ENCODE data around the gene DBR1. TPM values are rescaled to one million over a fixed set of nuclear protein-coding genes. Genes with fewer than 3 reads are reported as not detected.

DBR1 gene, protein sequence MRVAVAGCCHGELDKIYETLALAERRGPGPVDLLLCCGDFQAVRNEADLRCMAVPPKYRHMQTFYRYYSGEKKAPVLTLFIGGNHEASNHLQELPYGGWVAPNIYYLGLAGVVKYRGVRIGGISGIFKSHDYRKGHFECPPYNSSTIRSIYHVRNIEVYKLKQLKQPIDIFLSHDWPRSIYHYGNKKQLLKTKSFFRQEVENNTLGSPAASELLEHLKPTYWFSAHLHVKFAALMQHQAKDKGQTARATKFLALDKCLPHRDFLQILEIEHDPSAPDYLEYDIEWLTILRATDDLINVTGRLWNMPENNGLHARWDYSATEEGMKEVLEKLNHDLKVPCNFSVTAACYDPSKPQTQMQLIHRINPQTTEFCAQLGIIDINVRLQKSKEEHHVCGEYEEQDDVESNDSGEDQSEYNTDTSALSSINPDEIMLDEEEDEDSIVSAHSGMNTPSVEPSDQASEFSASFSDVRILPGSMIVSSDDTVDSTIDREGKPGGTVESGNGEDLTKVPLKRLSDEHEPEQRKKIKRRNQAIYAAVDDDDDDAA
- total RNA-seq (2022; extraction: Qiagen RNA extraction; ENCODE audit: low read depth): 8.5 to 13.5 TPM (median 12.4 TPM) in 5 replicates

DNA sequence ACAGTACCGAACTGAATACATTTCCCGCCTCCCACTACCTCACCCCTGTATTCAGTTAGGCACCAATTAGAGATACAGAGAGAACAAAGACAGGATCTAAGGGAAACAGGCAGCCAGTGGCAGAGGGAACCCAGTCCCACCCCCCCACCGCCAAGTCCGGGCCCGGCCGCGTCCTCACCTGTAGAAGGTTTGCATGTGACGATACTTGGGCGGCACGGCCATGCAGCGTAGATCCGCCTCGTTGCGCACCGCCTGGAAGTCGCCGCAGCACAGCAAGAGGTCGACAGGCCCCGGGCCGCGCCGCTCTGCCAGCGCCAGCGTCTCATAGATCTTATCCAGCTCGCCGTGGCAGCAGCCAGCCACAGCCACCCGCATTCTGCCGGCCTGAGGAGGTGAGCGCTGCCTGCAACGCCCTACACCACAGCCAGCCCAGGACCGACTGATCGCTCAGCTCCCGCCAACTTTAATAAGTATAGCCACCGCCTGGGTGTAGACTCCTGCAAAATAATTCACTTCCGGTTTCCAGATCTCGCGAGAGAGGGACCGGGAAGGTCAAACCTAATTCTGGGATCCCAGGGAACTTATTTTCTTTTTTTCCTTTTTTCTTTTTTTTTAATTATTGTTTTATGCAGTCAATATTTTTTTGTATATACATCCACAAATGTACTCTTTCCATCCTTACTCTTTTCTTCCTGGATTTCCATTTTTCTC is at the start of gene DBR1:
Gene DBR1 (minus strand): TSS at position 501 of the 711 bp plus-strand sequence. CDS start 126 bp downstream, at position 375.

DNA sequence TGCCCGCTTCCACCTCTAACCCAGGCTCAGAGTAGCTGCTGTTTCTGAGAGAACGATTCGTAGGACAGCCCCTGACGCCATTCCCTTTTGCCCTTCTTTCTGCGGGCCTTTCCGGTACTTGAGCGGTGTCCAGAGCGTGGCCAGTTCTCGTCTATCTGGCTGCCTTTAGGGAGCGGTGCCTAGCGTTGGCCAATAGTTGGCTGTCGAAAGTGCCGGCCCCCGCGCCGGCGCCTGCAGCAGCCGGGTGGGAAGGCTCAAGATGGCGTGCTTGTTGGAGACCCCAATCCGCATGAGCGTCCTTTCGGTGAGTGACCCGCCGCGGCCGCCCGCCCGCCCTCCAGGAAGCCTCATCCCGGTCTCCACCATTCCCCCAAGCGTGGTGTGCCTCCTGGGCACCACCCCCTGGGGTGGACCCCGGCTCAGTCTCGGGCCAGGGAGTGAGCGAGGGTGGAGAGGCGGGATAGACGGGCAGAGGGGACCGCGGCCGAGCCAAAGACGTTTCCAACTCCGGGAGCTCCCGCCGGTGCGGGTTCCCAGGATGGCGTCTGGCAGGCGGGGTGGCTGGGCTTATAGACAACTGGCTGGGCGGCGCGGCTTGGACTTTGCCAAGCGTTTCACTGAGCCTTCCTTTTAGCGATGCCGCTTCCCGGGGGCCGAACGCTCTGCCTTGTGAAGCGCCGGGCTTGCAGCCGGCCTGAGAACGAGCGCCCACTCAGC is 12.7 kb upstream of the DBR1 start, which contains the start of gene ARMC8:
Gene ARMC8 (plus strand): TSS at position 6 of the 717 bp plus-strand sequence. CDS start 254 bp downstream, at position 260.

GRCh38 chr3:138132239-138132638 is 42.5 kb downstream of the DBR1 start, which contains the start of gene A4GNT:
Gene A4GNT (minus strand): TSS chr3:138132390. CDS start chr3:138131256, 1,134 bp downstream.

GRCh38 chr3:138114988-138115971 is 59.4 kb downstream of the DBR1 start, which contains the start of gene DZIP1L:
Gene DZIP1L (minus strand): TSS chr3:138115608. CDS start chr3:138103971, 11,637 bp downstream.

Other genes with a start within 250 kb of the DBR1 start
- not detected in 5 replicates for gene CLDN18, start 164.8 kb downstream of the DBR1 start, total RNA-seq (2022; extraction: Qiagen RNA extraction; ENCODE audit: low read depth)
- 4.9 to 7.8 TPM (median 6.5 TPM) in 5 replicates for gene DZIP1L, start 59.3 kb downstream of the DBR1 start, total RNA-seq (2022; extraction: Qiagen RNA extraction; ENCODE audit: low read depth)
- not detected in 5 replicates for gene A4GNT, start 42.5 kb downstream of the DBR1 start, total RNA-seq (2022; extraction: Qiagen RNA extraction; ENCODE audit: low read depth)
- gene ARMC8, start 12.4 kb upstream of the DBR1 start, total RNA-seq (2022; extraction: Qiagen RNA extraction; ENCODE audit: low read depth): 25.7 to 29.0 TPM (median 26.9 TPM) in 5 replicates
- gene NME9, start 154.9 kb upstream of the DBR1 start, total RNA-seq (2022; extraction: Qiagen RNA extraction; ENCODE audit: low read depth): not detected in 5 replicates
- gene MRAS, start 173.7 kb upstream of the DBR1 start, total RNA-seq (2022; extraction: Qiagen RNA extraction; ENCODE audit: low read depth): 7.1 to 12.2 TPM (median 8.5 TPM) in 5 replicates

All from A549 treated with RU486 at 1 μM for 4 hours (cell line).